Effector CD4-positive, alpha-beta T cell (primary cell): ENCODE measurements around the gene MAP2K6.

Experiments used
- DNase-seq: peaks from one replicate; pipeline ENCODE4 v3.0.0-alpha.2; 2020

Gene MAP2K6

GRCh38 chr17:69427486-69428197, 13.1 kb downstream of the MAP2K6 start:
- no peak for DNase-seq

- no peak for DNase-seq
Observed at GRCh38 chr17:69428252-69428980, 13.9 kb downstream of the MAP2K6 start.

GRCh38 chr17:69430488-69430887, 16.0 kb downstream of the MAP2K6 start:
- no peak for DNase-seq

GRCh38 chr17:69431835-69432234, 17.3 kb downstream of the MAP2K6 start:
- no peak for DNase-seq

GRCh38 chr17:69433093-69433492, 18.6 kb downstream of the MAP2K6 start:
- DNase-seq = no peak

- DNase-seq = no peak
Observed at GRCh38 chr17:69434164-69434579, 19.7 kb downstream of the MAP2K6 start.

- DNase-seq = no peak
Observed at GRCh38 chr17:69435971-69436696, 21.6 kb downstream of the MAP2K6 start.

GRCh38 chr17:69437475-69437874, 23.0 kb downstream of the MAP2K6 start:
- no peak for DNase-seq

GRCh38 chr17:69438776-69439175, 24.3 kb downstream of the MAP2K6 start:
- no peak for DNase-seq

GRCh38 chr17:69441179-69441578, 26.7 kb downstream of the MAP2K6 start:
- no peak for DNase-seq

- DNase-seq = no peak
Observed at GRCh38 chr17:69443138-69443537, 28.6 kb downstream of the MAP2K6 start.

- DNase-seq = no peak
Observed at GRCh38 chr17:69444023-69444422, 29.5 kb downstream of the MAP2K6 start.

- DNase-seq = no peak
Observed at GRCh38 chr17:69445132-69445531, 30.6 kb downstream of the MAP2K6 start.

- DNase-seq = no peak
Observed at GRCh38 chr17:69447726-69448125, 33.2 kb downstream of the MAP2K6 start.

- no peak for DNase-seq
Observed at GRCh38 chr17:69448431-69449102, 34.1 kb downstream of the MAP2K6 start.

GRCh38 chr17:69450131-69450530, 35.6 kb downstream of the MAP2K6 start:
- no peak for DNase-seq

GRCh38 chr17:69450918-69451317, 36.4 kb downstream of the MAP2K6 start:
- DNase-seq = no peak

- DNase-seq = no peak
Observed at GRCh38 chr17:69451416-69452394, 37.2 kb downstream of the MAP2K6 start.

- DNase-seq = no peak
Observed at GRCh38 chr17:69452664-69453260, 38.3 kb downstream of the MAP2K6 start.

- no peak for DNase-seq
Observed at GRCh38 chr17:69454051-69454450, 39.6 kb downstream of the MAP2K6 start.

- no peak for DNase-seq
Observed at GRCh38 chr17:69455040-69455439, 40.5 kb downstream of the MAP2K6 start.
